HG02678 (cell line): ENCODE measurements around the gene EDARADD.
"Not testable (repeated sequence)": the region's sequence is repeated elsewhere in the genome, so short reads cannot be mapped to it uniquely, and the experiment has no call there.

Source experiments
- ATAC-seq: cut with Tn5 transposase; IDR thresholded peaks from one replicate; pipeline ENCODE4 v1.9.1; 2021; ENCODE audit warnings: mild to moderate bottlenecking, moderate library complexity; ENCODE audit not compliant: unreplicated experiment

EDARADD gene

GRCh38 chr1:236393681-236394481 is at the start of gene EDARADD:
Gene EDARADD, plus strand, starts transcription at chr1:236394286. Its CDS starts 159 bp downstream, at chr1:236394445.
- no peak for ATAC-seq

GRCh38 chr1:236345728-236346127 is 48.4 kb upstream of the EDARADD start:
- no peak for ATAC-seq

DNA sequence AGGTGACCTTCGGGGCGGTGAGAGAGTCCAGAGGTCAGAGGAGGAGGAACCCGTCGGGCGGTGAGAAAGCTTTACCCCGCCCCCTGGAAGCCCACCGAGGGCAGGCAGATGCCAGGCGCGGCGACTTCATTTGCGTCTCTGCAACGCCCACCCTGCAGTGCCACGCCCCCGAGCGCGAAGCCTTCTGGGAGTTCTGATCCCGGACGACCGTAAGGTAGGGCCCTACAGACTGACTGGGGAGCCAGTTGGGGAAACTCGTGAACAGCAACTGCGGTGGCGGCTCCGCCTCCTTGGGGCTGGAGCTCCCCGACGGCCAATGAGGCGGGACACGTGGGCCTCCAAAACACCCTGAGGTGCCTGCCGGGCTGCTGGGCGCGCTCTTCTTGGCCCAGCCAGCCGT is 46.0 kb upstream of the EDARADD start:
- no peak for ATAC-seq

GRCh38 chr1:236350308-236350707 is 43.8 kb upstream of the EDARADD start:
- ATAC-seq = no peak

DNA sequence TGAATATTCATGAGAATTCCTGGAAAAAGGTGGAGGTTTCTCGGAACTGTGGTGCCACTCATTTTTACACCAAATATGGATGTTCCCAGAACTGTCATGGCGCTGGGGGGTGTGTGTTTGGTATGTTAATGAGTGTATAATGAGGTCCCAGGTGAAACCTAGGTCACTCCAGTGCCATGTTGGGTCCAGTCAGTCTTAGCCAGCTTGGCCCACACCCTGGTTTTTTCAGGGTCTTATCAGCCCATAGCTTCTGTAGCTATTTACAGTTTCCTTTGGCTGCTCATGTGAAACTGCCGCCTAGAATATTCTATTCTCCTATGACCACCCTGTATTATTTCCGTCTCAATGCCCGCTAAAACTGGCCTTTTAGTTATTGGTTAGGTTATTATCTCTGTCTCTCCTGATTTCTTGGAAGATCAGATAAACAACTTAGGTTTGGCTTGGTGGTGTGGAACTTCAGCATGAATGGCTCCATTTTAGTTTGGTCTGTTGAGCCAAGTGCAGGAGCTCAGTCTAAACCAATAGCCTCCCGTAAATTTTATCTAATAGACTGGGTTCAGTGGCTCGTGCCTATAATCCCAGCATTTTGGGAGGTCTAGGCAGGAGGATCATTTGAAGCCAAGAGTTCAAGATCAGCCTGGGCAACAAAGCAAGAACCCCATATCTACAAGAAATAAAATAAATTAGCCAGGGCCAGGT is 42.1 kb upstream of the EDARADD start:
- ATAC-seq = no peak

- not testable (repeated sequence) for ATAC-seq
Measured at GRCh38 chr1:236352747-236353146, 41.3 kb upstream of the EDARADD start.

DNA sequence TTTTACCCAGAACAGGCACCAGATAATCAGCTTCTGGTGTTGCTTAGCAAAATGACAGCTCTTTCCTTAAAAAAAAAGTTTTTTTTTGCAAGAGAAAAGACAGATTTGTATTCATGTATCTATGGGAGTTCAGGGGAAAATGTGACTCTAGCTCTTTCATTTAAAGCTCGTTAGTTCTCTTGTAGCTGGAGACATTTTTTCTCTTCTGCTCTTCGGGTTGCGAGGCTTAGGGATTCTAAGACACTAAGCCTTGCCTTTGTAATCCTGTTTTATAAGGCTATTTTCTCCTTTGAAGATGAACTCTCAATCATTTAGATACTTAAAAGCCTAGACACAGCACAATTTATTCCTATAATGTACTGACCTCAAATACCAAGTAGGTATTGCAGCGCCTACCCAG is 40.3 kb upstream of the EDARADD start:
- ATAC-seq = no peak

- no peak for ATAC-seq
Measured at GRCh38 chr1:236354330-236355147, 39.5 kb upstream of the EDARADD start.

DNA sequence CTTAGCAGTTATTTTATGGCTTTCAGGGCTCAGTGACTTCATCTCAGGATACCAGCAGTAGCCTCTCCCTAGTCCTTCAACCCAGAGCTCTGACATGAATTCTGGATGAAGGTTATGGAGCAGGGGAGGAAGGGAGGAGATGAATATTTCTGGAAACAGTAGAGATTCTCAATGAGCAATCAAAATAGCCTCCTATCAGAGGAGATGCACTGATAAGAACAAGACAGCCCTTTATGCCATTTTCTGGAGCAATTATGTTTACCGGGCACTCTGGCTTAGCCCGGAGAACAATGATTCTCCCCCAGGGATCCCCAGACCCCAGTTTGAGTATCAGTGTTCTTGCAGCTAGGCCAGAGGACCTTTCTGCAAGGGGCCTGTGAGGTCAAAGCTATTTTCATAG is 37.9 kb upstream of the EDARADD start:
- ATAC-seq = no peak

DNA sequence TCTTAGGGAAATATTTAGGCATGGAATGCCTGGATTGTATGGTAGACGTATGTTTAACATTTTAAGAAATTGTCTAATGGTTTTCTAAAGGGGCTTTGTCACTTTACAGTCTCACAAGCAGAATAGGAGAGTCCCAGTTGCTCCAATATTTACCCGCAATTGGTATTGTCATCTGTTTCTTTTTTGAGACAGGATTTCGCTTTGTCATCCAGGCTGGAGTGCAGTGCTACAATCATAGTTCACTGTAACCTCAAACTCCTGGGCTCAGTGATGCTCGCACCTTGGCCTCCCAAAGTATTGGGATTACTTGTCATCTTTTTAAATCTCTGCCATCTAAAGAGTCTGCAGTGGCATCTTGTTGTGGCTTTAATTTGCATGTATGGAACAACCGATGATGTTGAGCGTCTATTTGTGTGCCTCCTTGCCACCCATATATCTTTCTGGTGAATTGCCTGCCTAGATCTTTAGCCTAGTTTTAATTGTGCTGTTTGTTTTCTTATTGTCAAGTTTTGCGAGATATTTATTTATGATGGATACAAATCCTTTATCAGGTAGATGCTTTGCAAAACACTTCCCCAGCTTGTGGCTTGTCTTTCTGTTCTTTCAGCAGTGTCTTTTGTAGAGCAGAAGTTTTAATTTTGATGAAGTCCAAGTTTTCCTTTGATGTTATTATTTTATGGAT is 32.0 kb upstream of the EDARADD start:
- ATAC-seq = no peak

- no peak for ATAC-seq
Measured at GRCh38 chr1:236363237-236363636, 30.8 kb upstream of the EDARADD start.

GRCh38 chr1:236365999-236366570 is 28.0 kb upstream of the EDARADD start:
- ATAC-seq = no peak

DNA sequence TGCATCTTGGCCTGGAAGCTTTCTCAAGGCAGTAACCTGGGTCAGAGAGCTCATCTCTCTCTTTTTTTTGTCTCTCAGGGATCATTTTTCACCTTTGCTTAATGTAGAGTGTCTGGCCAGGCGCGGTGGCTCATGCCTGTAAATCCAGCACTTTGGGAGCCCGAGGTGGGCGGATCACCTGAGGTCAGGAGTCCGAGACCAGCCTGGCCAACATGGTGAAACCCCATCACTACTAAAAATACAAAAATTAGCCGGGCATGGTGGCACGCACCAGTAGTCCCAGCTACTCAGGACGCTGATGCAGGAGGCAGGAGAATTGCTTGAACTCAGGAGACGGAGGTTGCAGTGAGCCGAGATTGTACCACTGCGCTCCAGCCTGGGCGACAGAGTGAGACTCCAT is 27.4 kb upstream of the EDARADD start:
- ATAC-seq = not testable (repeated sequence)

GRCh38 chr1:236370420-236370819 is 23.7 kb upstream of the EDARADD start:
- no peak for ATAC-seq

- ATAC-seq = no peak
Measured at GRCh38 chr1:236371083-236371482, 23.0 kb upstream of the EDARADD start.

DNA sequence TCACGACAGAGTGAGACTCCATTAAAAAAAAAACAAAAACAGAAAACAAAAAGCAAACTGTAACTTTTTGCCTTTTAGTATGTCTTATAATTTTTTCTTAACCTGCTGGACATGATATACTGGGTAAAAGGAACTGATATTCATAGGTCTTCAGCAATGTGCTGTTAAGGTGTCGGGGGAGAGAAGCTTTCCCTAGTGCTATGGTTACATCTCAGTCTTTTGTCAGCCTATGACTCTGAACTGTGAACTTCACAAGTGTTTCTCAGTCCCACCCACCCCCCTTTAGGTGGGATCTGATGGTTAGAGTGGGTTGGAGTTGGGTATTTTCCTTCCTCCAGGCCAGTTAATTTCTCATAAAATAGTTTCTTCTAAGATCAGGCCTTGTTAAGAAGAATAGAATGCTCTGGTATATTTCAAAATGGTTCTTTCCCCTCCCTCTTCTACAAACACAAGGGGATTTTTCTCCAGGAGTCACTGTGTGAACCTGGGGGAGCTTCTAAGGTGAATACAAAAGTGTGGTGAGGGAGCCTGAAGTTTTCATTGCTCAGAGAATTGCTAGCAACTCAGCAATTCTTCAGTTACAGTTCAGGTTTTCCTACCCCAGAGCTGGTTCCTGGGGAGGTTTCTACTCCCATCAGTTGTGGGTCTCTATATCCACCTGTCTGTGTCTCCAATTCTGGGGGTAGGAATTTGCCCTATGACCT is 16.1 kb upstream of the EDARADD start:
- ATAC-seq = no peak

- ATAC-seq = no peak
Measured at GRCh38 chr1:236381565-236382158, 12.4 kb upstream of the EDARADD start.

- no peak for ATAC-seq
Measured at GRCh38 chr1:236388332-236388731, 5.8 kb upstream of the EDARADD start.

DNA sequence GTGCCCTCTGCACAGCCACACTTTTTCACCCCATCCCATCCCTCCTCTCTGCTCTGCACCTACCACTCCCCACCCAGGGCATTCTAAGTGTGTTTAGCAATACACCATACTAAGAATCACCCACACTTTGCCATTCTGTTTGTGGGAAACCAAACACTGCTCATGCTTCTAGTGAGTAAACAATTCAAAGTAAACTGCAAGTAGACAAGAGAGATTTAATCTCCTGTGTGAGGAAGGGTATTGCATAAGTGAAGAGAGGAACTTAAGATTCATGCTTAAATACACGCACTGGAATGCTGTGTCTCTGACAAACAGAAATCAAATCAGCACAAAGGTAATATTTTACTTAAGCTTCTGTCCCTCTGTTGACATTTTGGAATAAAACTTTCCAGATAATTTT is 4.8 kb upstream of the EDARADD start:
- no peak for ATAC-seq

- no peak for ATAC-seq
Measured at GRCh38 chr1:236391008-236391407, 3.1 kb upstream of the EDARADD start.
